GM12875 (cell line): ENCODE measurements around the gene DENND1A.

Source experiments
- H3K4me3 ChIP-seq: one replicate; pipeline ENCODE4 v1.5.1; 2011; ENCODE audit warnings: low read depth, low read length, control low read depth
- TF ChIP-seq, protein P1 (sequence below): IDR thresholded peaks from 2 replicates; pipeline ENCODE4 v1.5.1; 2011; ENCODE audit warnings: low read depth, mild to moderate bottlenecking, control low read depth, inconsistent platforms, low read length, moderate library complexity, borderline replicate concordance; ENCODE audit not compliant: insufficient read depth

Gene DENND1A

GRCh38 chr9:123723135-123723875 lies 206.6 kb downstream of the DENND1A start:
- TF ChIP-seq, protein P1, sequence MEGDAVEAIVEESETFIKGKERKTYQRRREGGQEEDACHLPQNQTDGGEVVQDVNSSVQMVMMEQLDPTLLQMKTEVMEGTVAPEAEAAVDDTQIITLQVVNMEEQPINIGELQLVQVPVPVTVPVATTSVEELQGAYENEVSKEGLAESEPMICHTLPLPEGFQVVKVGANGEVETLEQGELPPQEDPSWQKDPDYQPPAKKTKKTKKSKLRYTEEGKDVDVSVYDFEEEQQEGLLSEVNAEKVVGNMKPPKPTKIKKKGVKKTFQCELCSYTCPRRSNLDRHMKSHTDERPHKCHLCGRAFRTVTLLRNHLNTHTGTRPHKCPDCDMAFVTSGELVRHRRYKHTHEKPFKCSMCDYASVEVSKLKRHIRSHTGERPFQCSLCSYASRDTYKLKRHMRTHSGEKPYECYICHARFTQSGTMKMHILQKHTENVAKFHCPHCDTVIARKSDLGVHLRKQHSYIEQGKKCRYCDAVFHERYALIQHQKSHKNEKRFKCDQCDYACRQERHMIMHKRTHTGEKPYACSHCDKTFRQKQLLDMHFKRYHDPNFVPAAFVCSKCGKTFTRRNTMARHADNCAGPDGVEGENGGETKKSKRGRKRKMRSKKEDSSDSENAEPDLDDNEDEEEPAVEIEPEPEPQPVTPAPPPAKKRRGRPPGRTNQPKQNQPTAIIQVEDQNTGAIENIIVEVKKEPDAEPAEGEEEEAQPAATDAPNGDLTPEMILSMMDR = no peak
- no peak overlapping the region for H3K4me3 ChIP-seq

DNA sequence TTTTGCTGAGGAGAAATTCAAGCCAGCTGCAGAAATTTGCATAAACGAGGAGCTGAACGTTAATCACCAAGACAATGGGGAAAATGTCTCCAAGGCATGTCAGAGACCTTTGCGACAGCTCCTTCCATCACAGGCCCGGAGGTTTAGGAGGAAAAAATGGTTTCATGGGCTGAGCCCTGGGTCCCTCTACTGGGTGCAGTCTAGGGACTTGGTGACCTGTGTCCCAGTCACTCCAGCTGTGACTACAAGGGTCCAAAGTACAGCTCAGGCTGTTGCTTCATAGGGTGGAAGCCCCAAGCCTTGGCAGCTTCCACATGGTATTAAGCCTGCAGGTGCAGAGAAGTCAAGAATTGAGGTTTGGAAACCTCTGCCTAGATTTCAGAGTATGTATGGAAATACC lies 207.5 kb downstream of the DENND1A start:
- TF ChIP-seq, protein P1 = no peak
- no peak overlapping the region for H3K4me3 ChIP-seq

- TF ChIP-seq, protein P1 = no peak
- no peak overlapping the region for H3K4me3 ChIP-seq
Observed at GRCh38 chr9:123718188-123718587, 211.7 kb downstream of the DENND1A start.

DNA sequence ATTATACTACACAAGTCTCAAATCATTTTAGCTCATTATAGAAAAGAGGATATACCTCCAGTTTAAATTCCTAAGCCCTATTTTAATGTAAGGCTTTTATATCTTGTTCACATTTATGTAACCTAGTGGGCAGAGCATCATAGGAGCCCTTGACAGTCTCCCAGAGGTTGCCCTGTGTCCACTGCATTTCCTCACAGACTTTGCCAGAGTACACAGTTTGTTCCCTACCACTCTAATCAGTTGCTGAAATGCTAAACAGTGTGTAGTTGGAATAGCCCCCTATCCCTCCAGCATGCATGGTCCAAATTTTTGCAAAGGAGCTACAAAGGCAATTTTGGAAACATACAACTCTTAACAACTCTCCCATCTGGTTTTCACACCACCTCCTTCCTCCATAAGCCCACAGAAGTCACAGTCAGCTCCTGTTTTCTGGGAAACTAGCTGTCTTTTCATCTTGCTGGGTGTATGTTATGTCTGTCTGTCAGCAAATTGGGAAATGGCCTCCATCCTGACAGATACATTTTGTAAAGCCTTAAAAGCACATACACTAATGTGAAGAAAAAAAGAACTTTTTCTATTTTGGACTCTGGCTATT lies 212.2 kb downstream of the DENND1A start:
- TF ChIP-seq, protein P1 = no peak
- H3K4me3 ChIP-seq = no peak overlapping the region

GRCh38 chr9:123716339-123716945 lies 213.5 kb downstream of the DENND1A start:
- no peak overlapping the region for H3K4me3 ChIP-seq
- TF ChIP-seq, protein P1 = no peak

DNA sequence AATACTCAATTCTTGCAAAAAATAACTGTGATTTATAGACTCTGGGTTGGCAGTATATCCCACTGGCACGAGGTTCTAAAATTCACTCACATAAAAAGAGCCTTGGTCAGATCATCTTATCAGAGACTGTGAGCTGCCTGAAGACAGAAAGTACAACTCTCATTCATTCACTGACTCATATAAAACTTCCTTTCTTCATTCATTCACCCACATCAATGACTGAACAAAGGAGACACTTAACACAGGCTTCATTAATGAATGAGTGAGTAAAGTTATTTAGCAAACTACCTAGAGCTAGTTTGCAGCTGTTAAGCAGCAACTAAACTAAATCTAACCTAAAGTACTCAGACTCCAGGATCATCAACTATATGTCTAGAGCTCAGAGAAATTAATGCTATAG lies 214.7 kb downstream of the DENND1A start:
- TF ChIP-seq, protein P1 = no peak
- H3K4me3 ChIP-seq = no peak overlapping the region

GRCh38 chr9:123713282-123713681 lies 216.6 kb downstream of the DENND1A start:
- no peak overlapping the region for H3K4me3 ChIP-seq
- TF ChIP-seq, protein P1 = no peak
